ENCODE results near the gene SUCLA2. TPM values are rescaled to one million over a fixed set of nuclear protein-coding genes. Genes with fewer than 3 reads are reported as not detected.
A peak's percentile ranks its signal among the peaks of the same experiment; 100 is the strongest.

Gene SUCLA2
- total RNA-seq, 2 donors from 2014 or later: 78.8 to 79.0 TPM

GRCh38 chr13:47898080-47898479, 103.0 kb downstream of the SUCLA2 start:
- H3K9me3 Mint-ChIP-seq: peaks cover 16% of the 10 kb centered on the region

DNA sequence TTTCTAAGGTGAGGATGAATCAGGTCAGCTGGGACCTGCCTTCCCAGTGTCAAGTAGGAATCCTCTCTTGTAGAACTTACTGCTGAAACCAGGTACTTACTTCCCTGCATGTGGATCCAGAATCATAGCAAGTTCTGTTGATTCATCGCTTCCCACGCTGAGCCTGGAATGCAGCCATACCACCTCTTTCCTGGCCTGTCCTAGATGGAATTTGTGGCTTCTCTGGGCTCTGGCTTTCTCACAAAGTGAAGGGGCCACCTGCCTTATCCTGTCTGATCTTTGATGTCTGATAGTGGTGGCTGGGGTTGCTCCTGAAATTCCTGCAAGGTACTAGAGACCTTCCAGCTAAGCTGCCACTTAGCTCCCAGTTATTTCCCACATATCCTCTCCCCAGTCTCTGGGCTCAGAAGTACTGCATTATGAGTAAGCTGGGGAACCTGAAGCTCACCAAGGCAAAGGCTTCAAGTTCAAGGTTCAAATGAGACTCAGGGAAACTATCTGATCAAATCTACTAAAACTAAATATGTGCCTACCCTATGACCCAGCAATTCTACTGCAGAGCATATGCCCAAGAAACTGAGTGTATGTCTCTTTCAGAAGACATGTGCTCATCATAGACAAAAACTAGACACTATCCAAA, 103.5 kb downstream of the SUCLA2 start:
- H3K9ac ChIP-seq (ENCODE audit: extremely low read depth, low read length, poor library complexity, severe bottlenecking): no peak overlapping the region
- no peaks in the 10 kb centered on the region for H3K36me3 ChIP-seq (ENCODE audit: control insufficient read depth, insufficient read depth, low read length)
- H3K9me3 Mint-ChIP-seq: peaks cover 16% of the 10 kb centered on the region
- no peaks in the 10 kb centered on the region for H3K9me3 ChIP-seq (ENCODE audit: control insufficient read depth, low read length)
- no peak overlapping the region for H3K27ac ChIP-seq (ENCODE audit: low read depth, low read length)
- no peak overlapping the region for H3K4me3 ChIP-seq (ENCODE audit: low read length)
- H3K27me3 ChIP-seq (ENCODE audit: control insufficient read depth, insufficient read depth, low read length, poor library complexity, severe bottlenecking): no peaks in the 10 kb centered on the region
- H3K4me1 Mint-ChIP-seq: peaks cover 13% of the 10 kb centered on the region
- H3K27ac Mint-ChIP-seq: peak overlapping the region; percentile 21
- no peak for TF ChIP-seq CTCF (conservative IDR thresholded peaks at IDR 0.05)
- no peak overlapping the region for H3K4me3 Mint-ChIP-seq
- peaks cover 9% of the 10 kb centered on the region for H3K27me3 Mint-ChIP-seq (ENCODE audit: insufficient read depth)
- H3K4me1 ChIP-seq (ENCODE audit: control insufficient read depth, insufficient read depth, low read length): peaks cover 4% of the 10 kb centered on the region
- 85 to 93% methylated on average over 2 of the region's 2 CpGs for WGBS, 2 experiments (ENCODE audit: insufficient coverage in 1 of 2, insufficient read length in 1 of 2)
- peaks cover 22% of the 10 kb centered on the region for H3K36me3 Mint-ChIP-seq (ENCODE audit: low read depth)
- peak; percentile 87 for DNase-seq

More at GRCh38 chr13:47898080-47898479, 103.0 kb downstream of the SUCLA2 start:
- Histone ChIP-seq H3K9ac (ENCODE audit: extremely low read depth, low read length, poor library complexity, severe bottlenecking) (no peak overlapping the region), H3K4me3 (ENCODE audit: low read length) (no peak overlapping the region), H3K36me3 (ENCODE audit: control insufficient read depth, insufficient read depth, low read length) (no peaks in the 10 kb centered on the region), H3K27me3 (ENCODE audit: control insufficient read depth, insufficient read depth, low read length, poor library complexity, severe bottlenecking) (no peaks in the 10 kb centered on the region), H3K4me1 (ENCODE audit: control insufficient read depth, insufficient read depth, low read length) (peaks cover 4% of the 10 kb centered on the region), H3K9me3 (ENCODE audit: control insufficient read depth, low read length) (no peaks in the 10 kb centered on the region), H3K27ac (ENCODE audit: low read depth, low read length) (no peak overlapping the region)
- peak overlapping the region; percentile 21 for H3K27ac Mint-ChIP-seq
- no peak for TF ChIP-seq CTCF (conservative IDR thresholded peaks at IDR 0.05)
- peaks cover 17% of the 10 kb centered on the region for H3K4me1 Mint-ChIP-seq
- H3K4me3 Mint-ChIP-seq: no peak overlapping the region
- 100% methylated on average over 1 to 3 of the region's 3 CpGs for WGBS, 2 experiments (ENCODE audit: insufficient coverage in 1 of 2, insufficient read length in 1 of 2)
- peaks cover 22% of the 10 kb centered on the region for H3K36me3 Mint-ChIP-seq (ENCODE audit: low read depth)
- peaks cover 9% of the 10 kb centered on the region for H3K27me3 Mint-ChIP-seq (ENCODE audit: insufficient read depth)
- no peak for DNase-seq

DNA sequence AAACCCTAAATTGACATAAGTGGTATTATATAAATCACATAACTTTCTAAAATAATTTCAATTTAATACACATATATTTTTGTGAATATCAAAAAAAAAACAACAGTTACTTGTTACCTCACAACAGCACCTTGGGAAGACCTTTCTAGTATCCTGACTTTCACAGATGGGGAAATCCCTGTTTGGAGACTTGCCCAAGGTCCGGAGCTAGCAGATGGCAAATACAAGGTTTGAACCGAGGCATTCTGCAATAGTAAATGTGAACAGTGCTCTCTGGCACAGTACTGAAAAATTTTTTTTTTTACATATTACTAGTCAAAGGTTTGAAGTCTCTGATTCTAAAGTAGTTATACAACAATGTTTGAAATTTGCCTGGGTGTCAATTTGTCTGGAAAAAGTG, 104.5 kb downstream of the SUCLA2 start:
- no peak overlapping the region for H3K27ac ChIP-seq (ENCODE audit: low read depth, low read length)
- peaks cover 16% of the 10 kb centered on the region for H3K9me3 Mint-ChIP-seq
- H3K4me3 Mint-ChIP-seq: no peak overlapping the region
- peaks cover 4% of the 10 kb centered on the region for H3K4me1 ChIP-seq (ENCODE audit: control insufficient read depth, insufficient read depth, low read length)
- WGBS, 2 experiments (ENCODE audit: insufficient coverage in 1 of 2, insufficient read length in 1 of 2): 98% methylated on average over 2 of the region's 2 CpGs; no CpG with 5 or more reads in 1 of the 2 experiments
- H3K9ac ChIP-seq (ENCODE audit: extremely low read depth, low read length, poor library complexity, severe bottlenecking): no peak overlapping the region
- H3K4me1 Mint-ChIP-seq: peaks cover 10% of the 10 kb centered on the region
- no peak overlapping the region for H3K27ac Mint-ChIP-seq
- DNase-seq: no peak
- TF ChIP-seq CTCF (conservative IDR thresholded peaks at IDR 0.05): no peak
- peaks cover 9% of the 10 kb centered on the region for H3K27me3 Mint-ChIP-seq (ENCODE audit: insufficient read depth)
- H3K36me3 Mint-ChIP-seq (ENCODE audit: low read depth): peaks cover 22% of the 10 kb centered on the region
- no peaks in the 10 kb centered on the region for H3K36me3 ChIP-seq (ENCODE audit: control insufficient read depth, insufficient read depth, low read length)
- H3K27me3 ChIP-seq (ENCODE audit: control insufficient read depth, insufficient read depth, low read length, poor library complexity, severe bottlenecking): no peaks in the 10 kb centered on the region
- no peak overlapping the region for H3K4me3 ChIP-seq (ENCODE audit: low read length)
- no peaks in the 10 kb centered on the region for H3K9me3 ChIP-seq (ENCODE audit: control insufficient read depth, low read length)

Measured in endodermal cell (in vitro differentiated cells).